K562 (cell line): Measurements from ENCODE around the gene VPS45. TPM values are rescaled to one million over a fixed set of nuclear protein-coding genes. Genes with fewer than 3 reads are reported as not detected.
A peak's percentile ranks its signal among the peaks of the same experiment; 100 is the strongest.

Source experiments
- ARHGAP35 ChIP-seq: fragments of 450-650 bp; IDR thresholded peaks from 2 replicates; pipeline ENCODE4 v1.6.1; 2018; ENCODE audit not compliant: partially characterized antibody
- KDM1A ChIP-seq, 2 experiments: fragments of 450-650 bp; IDR thresholded peaks; 2 replicates each; pipeline ENCODE4 v1.6.1; 2016; ENCODE audit warnings: mild to moderate bottlenecking in 2 of 2
- KLF16 ChIP-seq: IDR thresholded peaks from 2 replicates; pipeline ENCODE4 v1.6.1; 2016; ENCODE audit warnings: antibody characterized with exemption
- MAZ ChIP-seq, 2 experiments: fragments of 450-650 bp in 1 of 2; sonication (generic) in 1 of 2; formaldehyde crosslinking; IDR thresholded peaks in 1 of 2; conservative IDR thresholded peaks in 1 of 2; 2 replicates each; pipeline versions ENCODE4 v1.4.0 to v1.5.0; 2020; ENCODE audit warnings: mild to moderate bottlenecking in 1 of 2, missing genetic modification reagents in 1 of 2
- NR3C1 ChIP-seq: sonication (generic); formaldehyde crosslinking; IDR thresholded peaks from 2 replicates; pipeline ENCODE4 v1.8.1; 2022; ENCODE audit warnings: missing genetic modification reagents
- PHB ChIP-seq: fragments of 250-450 bp; sonication (Bioruptor Pico); IDR thresholded peaks from 2 replicates; pipeline ENCODE4 v1.5.0; 2021
- SAP30 ChIP-seq: fragments of 200-600 bp; sonication (generic); IDR thresholded peaks from 2 replicates; pipeline ENCODE4 v1.6.1; 2012; ENCODE audit warnings: borderline replicate concordance, low read depth, mild to moderate bottlenecking, moderate library complexity, low read length, control low read depth, inconsistent platforms; ENCODE audit not compliant: insufficient read depth, poor library complexity, severe bottlenecking
- SMARCB1 ChIP-seq: IDR thresholded peaks from 2 replicates; pipeline ENCODE4 v1.6.1; 2011; ENCODE audit warnings: improper control_type of control experiment, low read depth; ENCODE audit not compliant: insufficient read length
- THRAP3 ChIP-seq: fragments of 450-650 bp; IDR thresholded peaks from 2 replicates; pipeline ENCODE4 v1.6.1; 2016; ENCODE audit warnings: mild to moderate bottlenecking, inconsistent platforms, borderline replicate concordance
- ZNF316 ChIP-seq: fragments of 450-650 bp; IDR thresholded peaks from 2 replicates; pipeline ENCODE4 v1.6.1; 2016
- ZNF717 ChIP-seq: fragments of 250-450 bp; sonication (Bioruptor Pico); IDR thresholded peaks from 2 replicates; pipeline ENCODE4 v1.5.0; 2021
- polyA plus RNA-seq, 8 experiments: library from polyadenylated mRNA; depleted of rRNA in 4 of 8; stranded (reverse) in 5 of 8; unstranded in 3 of 8; fragments of >200 nt; fragmentation: Nextera tagmentation in 2 of 8; fragmentation: Illumina TruSeq in 1 of 8; extraction: Ambion mirVana in 2 of 8; extraction: Trizol in 1 of 8; gene quantifications; 2 replicates each; pipeline versions ENCODE4 v1.2.1 to v1.2.3, GENCODE V29; 2011 to 2014; ENCODE audit warnings: inconsistent platforms in 1 of 8, missing spikeins in 1 of 8
- total RNA-seq, 7 experiments: library from RNA; depleted of rRNA in 6 of 7; stranded (reverse); fragments of >200 nt in 6 of 7; fragmentation: Illumina TruSeq in 2 of 7; extraction: Trizol in 2 of 7; gene quantifications; 2 replicates each; pipeline versions ENCODE4 v1.2.1 to v1.2.3, GENCODE V29; 2011 to 2021; ENCODE audit warnings: low replicate concordance in 1 of 7
- TF ChIP-seq, protein P1 (sequence below): sonication (generic); formaldehyde crosslinking; IDR thresholded peaks from 2 replicates; pipeline ENCODE4 v1.8.0; 2022; ENCODE audit warnings: mild to moderate bottlenecking, missing genetic modification reagents

The VPS45 gene
- total and polyA plus RNA-seq, 9 of the 15 experiments (the other 6 are each of a cell fraction or from before 2014, with no cell fraction given), result 17.9 to 48.2 (median 34.4) TPM

GRCh38 chr1:150067184-150068108, at the start of gene VPS45 (continued):
- TF ChIP-seq, protein P1, sequence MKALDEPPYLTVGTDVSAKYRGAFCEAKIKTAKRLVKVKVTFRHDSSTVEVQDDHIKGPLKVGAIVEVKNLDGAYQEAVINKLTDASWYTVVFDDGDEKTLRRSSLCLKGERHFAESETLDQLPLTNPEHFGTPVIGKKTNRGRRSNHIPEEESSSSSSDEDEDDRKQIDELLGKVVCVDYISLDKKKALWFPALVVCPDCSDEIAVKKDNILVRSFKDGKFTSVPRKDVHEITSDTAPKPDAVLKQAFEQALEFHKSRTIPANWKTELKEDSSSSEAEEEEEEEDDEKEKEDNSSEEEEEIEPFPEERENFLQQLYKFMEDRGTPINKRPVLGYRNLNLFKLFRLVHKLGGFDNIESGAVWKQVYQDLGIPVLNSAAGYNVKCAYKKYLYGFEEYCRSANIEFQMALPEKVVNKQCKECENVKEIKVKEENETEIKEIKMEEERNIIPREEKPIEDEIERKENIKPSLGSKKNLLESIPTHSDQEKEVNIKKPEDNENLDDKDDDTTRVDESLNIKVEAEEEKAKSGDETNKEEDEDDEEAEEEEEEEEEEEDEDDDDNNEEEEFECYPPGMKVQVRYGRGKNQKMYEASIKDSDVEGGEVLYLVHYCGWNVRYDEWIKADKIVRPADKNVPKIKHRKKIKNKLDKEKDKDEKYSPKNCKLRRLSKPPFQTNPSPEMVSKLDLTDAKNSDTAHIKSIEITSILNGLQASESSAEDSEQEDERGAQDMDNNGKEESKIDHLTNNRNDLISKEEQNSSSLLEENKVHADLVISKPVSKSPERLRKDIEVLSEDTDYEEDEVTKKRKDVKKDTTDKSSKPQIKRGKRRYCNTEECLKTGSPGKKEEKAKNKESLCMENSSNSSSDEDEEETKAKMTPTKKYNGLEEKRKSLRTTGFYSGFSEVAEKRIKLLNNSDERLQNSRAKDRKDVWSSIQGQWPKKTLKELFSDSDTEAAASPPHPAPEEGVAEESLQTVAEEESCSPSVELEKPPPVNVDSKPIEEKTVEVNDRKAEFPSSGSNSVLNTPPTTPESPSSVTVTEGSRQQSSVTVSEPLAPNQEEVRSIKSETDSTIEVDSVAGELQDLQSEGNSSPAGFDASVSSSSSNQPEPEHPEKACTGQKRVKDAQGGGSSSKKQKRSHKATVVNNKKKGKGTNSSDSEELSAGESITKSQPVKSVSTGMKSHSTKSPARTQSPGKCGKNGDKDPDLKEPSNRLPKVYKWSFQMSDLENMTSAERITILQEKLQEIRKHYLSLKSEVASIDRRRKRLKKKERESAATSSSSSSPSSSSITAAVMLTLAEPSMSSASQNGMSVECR (CRISPR knock-in tag), result 0 out of 2 replicates have a peak, but pooled peaks have one; percentile 78
- peak; percentile 55 to 67 for TF ChIP-seq MAZ (CRISPR knock-in tag; conservative IDR thresholded peaks at IDR 0.05 in 1 of 2, IDR thresholded peaks at IDR 0.05 in 1 of 2)
- TF ChIP-seq ARHGAP35, result no peak
- peak; percentile 82 to 83 for TF ChIP-seq KDM1A (IDR thresholded peaks at IDR 0.05)
- TF ChIP-seq KLF16, result no peak
- no peak for TF ChIP-seq NR3C1 (CRISPR knock-in tag)
- TF ChIP-seq PHB (CRISPR knock-in tag), result no peak
- TF ChIP-seq THRAP3, result no peak; the same call in 1 of the 2 replicates
- no peak for TF ChIP-seq SMARCB1
- no peak for TF ChIP-seq SAP30
- TF ChIP-seq ZNF717 (CRISPR knock-in tag), result no peak
- TF ChIP-seq ZNF316, result no peak
